Astrocyte of the cerebellum (primary cell): Measurements from ENCODE around the gene GAD1.
A peak's percentile ranks its signal among the peaks of the same experiment; 100 is the strongest.

ENCODE experiments used
- DNase-seq: peaks from one replicate; pipeline ENCODE4 v3.0.0-alpha.2; 2011; ENCODE audit warnings: low read depth
- H3K4me3 ChIP-seq: 2 replicates; pipeline ENCODE4 v1.5.1; 2011; ENCODE audit warnings: mild to moderate bottlenecking, low read depth, low read length, moderate library complexity
- CTCF ChIP-seq: IDR thresholded peaks from 2 replicates; pipeline ENCODE4 v1.5.1; 2012; ENCODE audit warnings: low read length, low read depth, moderate library complexity, mild to moderate bottlenecking; ENCODE audit errors: missing control alignments
- in situ Hi-C: cut with HindIII; loops from 2 replicates; pipeline ENCODE4 v1.10.0; 2017; ENCODE audit warnings: low sequenced_read_pairs

GAD1 gene

GRCh38 chr2:170878066-170878465 lies 61.4 kb downstream of the GAD1 start:
- in situ Hi-C loops = no loop called here
- DNase-seq = peak; percentile 48
- no peak for TF ChIP-seq CTCF
- H3K4me3 ChIP-seq = no peak overlapping the region

GRCh38 chr2:170878505-170878904 lies 61.8 kb downstream of the GAD1 start:
- H3K4me3 ChIP-seq = no peak overlapping the region
- in situ Hi-C loops = no loop called here
- DNase-seq = peak; percentile 3
- TF ChIP-seq CTCF = no peak

- no peak for TF ChIP-seq CTCF
- no peak overlapping the region for H3K4me3 ChIP-seq
- in situ Hi-C loops = no loop called here
- no peak for DNase-seq
Measured at GRCh38 chr2:170881840-170882239, 65.2 kb downstream of the GAD1 start.

GRCh38 chr2:170882758-170883157 lies 66.1 kb downstream of the GAD1 start:
- no peak overlapping the region for H3K4me3 ChIP-seq
- DNase-seq = no peak
- in situ Hi-C loops = no loop called here
- TF ChIP-seq CTCF = no peak

GRCh38 chr2:170883683-170884082 lies 67.0 kb downstream of the GAD1 start:
- in situ Hi-C loops = no loop called here
- TF ChIP-seq CTCF = no peak
- no peak overlapping the region for H3K4me3 ChIP-seq
- DNase-seq = no peak

- no peak for TF ChIP-seq CTCF
- H3K4me3 ChIP-seq = no peak overlapping the region
- no peak for DNase-seq
- in situ Hi-C loops = no loop called here
Measured at GRCh38 chr2:170885130-170885791, 68.6 kb downstream of the GAD1 start.
